ENCODE measurements around the gene NCL. TPM values are rescaled to one million over a fixed set of nuclear protein-coding genes. Genes with fewer than 3 reads are reported as not detected.

NCL gene, protein sequence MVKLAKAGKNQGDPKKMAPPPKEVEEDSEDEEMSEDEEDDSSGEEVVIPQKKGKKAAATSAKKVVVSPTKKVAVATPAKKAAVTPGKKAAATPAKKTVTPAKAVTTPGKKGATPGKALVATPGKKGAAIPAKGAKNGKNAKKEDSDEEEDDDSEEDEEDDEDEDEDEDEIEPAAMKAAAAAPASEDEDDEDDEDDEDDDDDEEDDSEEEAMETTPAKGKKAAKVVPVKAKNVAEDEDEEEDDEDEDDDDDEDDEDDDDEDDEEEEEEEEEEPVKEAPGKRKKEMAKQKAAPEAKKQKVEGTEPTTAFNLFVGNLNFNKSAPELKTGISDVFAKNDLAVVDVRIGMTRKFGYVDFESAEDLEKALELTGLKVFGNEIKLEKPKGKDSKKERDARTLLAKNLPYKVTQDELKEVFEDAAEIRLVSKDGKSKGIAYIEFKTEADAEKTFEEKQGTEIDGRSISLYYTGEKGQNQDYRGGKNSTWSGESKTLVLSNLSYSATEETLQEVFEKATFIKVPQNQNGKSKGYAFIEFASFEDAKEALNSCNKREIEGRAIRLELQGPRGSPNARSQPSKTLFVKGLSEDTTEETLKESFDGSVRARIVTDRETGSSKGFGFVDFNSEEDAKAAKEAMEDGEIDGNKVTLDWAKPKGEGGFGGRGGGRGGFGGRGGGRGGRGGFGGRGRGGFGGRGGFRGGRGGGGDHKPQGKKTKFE
- 309 TPM for total RNA-seq
- long read RNA-seq, full-length matches to known transcripts: 254 of 291 reads
- long read RNA-seq, partial matches to known transcripts: 21 of 291 reads
- long read RNA-seq, other reads (novel, unspliced or antisense): 16 of 291 reads

- peak within 1 kb of the TSS; percentile 98 for H3K27ac ChIP-seq
- no peaks in the 10 kb centered on the region for H3K27me3 ChIP-seq
- H3K36me3 ChIP-seq: peaks cover 42% of the 10 kb centered on the region
- TF ChIP-seq, protein P1, sequence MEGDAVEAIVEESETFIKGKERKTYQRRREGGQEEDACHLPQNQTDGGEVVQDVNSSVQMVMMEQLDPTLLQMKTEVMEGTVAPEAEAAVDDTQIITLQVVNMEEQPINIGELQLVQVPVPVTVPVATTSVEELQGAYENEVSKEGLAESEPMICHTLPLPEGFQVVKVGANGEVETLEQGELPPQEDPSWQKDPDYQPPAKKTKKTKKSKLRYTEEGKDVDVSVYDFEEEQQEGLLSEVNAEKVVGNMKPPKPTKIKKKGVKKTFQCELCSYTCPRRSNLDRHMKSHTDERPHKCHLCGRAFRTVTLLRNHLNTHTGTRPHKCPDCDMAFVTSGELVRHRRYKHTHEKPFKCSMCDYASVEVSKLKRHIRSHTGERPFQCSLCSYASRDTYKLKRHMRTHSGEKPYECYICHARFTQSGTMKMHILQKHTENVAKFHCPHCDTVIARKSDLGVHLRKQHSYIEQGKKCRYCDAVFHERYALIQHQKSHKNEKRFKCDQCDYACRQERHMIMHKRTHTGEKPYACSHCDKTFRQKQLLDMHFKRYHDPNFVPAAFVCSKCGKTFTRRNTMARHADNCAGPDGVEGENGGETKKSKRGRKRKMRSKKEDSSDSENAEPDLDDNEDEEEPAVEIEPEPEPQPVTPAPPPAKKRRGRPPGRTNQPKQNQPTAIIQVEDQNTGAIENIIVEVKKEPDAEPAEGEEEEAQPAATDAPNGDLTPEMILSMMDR (IDR thresholded peaks at IDR 0.05): no peak
- peak within 1 kb of the TSS; percentile 98 for H3K4me3 ChIP-seq
- no peaks in the 10 kb centered on the region for H3K9me3 ChIP-seq
- intact Hi-C loops (cut with DNase I): no loop called here
- DNase-seq (peak; percentile 93), ATAC-seq (peak; percentile 76)
- H3K4me1 ChIP-seq: peaks cover 22% of the 10 kb centered on the region
Observed at GRCh38 chr2:231463698-231464575, at the start of gene NCL. NCL (minus strand) TSS chr2:231464484; CDS start chr2:231464353, 131 bp downstream.

- Histone ChIP-seq H3K27me3 (no peaks in the 10 kb centered on the region), H3K4me1 (peaks cover 3% of the 10 kb centered on the region), H3K9me3 (no peaks in the 10 kb centered on the region), H3K4me3 (peak overlapping the region; percentile 72), H3K27ac (peak overlapping the region; percentile 93), H3K36me3 (no peaks in the 10 kb centered on the region)
- TF ChIP-seq, protein P1 (IDR thresholded peaks at IDR 0.05): no peak
- ATAC-seq (no peak), DNase-seq (no peak)
- intact Hi-C loops (cut with DNase I): no loop called here
Observed at GRCh38 chr2:231513746-231514224, 49.5 kb upstream of the NCL start.

DNA sequence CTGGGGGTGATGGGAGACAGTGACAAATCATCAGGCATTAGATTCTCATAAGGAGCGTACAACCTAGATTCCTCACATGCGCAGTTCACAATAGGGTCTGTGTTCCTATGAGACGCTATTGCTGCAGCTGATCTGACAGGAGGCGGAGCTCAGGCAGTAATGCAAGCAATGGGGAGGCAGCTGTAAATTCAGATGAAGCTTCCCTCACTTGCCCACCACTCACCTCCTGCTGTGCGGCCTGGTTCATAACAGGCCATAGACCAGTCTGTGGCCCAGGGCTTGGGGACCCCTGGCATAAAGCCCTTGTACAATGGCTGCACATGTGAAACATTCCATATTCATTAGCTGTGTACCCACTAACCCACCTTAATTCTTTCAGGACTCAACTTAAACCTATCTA lies 47.9 kb upstream of the NCL start:
- intact Hi-C loops (cut with DNase I): no loop called here
- DNase-seq (peak; percentile 45), ATAC-seq (no peak)
- Histone ChIP-seq H3K4me1 (peaks cover 3% of the 10 kb centered on the region), H3K36me3 (no peaks in the 10 kb centered on the region), H3K27ac (no peak overlapping the region), H3K9me3 (no peaks in the 10 kb centered on the region), H3K27me3 (no peaks in the 10 kb centered on the region), H3K4me3 (no peak overlapping the region)
- TF ChIP-seq, protein P1 (IDR thresholded peaks at IDR 0.05): no peak

DNA sequence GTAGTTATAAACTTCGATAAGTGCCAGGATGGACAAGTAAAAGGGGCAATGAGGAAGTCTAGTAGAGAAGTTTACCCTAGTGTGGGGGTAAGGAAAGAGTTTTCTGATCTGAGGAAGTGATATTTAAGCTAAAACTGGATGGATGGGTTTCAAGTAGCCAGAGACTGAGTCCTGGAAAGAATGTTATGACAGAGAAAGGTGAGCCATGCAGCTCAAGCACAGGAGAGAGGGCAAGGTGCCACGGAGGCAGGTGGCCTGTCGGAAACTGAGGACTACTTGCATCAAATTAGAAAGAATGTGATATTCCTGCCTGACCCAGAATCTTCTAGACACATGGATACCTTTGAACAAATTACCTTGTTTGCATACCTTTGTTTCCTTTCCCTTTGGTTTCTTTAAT lies 39.5 kb upstream of the NCL start:
- ATAC-seq (no peak), DNase-seq (peak; percentile 43)
- H3K27ac ChIP-seq: no peak overlapping the region
- TF ChIP-seq, protein P1 (IDR thresholded peaks at IDR 0.05): no peak
- no peaks in the 10 kb centered on the region for H3K36me3 ChIP-seq
- no peaks in the 10 kb centered on the region for H3K9me3 ChIP-seq
- intact Hi-C loops (cut with DNase I): no loop called here
- no peaks in the 10 kb centered on the region for H3K27me3 ChIP-seq
- no peak overlapping the region for H3K4me3 ChIP-seq
- H3K4me1 ChIP-seq: no peaks in the 10 kb centered on the region

- H3K27me3 ChIP-seq: no peaks in the 10 kb centered on the region
- no peaks in the 10 kb centered on the region for H3K4me1 ChIP-seq
- no peak overlapping the region for H3K27ac ChIP-seq
- H3K36me3 ChIP-seq: no peaks in the 10 kb centered on the region
- intact Hi-C loops (cut with DNase I): no loop called here
- TF ChIP-seq, protein P1 (IDR thresholded peaks at IDR 0.05): no peak
- ATAC-seq (no peak), DNase-seq (no peak)
- no peaks in the 10 kb centered on the region for H3K9me3 ChIP-seq
- no peak overlapping the region for H3K4me3 ChIP-seq
Observed at GRCh38 chr2:231502596-231502995, 38.3 kb upstream of the NCL start.
